ENCODE data around the gene AP3S2.
"Not testable (repeated sequence)": the region's sequence is repeated elsewhere in the genome, so short reads cannot be mapped to it uniquely, and the experiment has no call there.

Gene AP3S2

DNA sequence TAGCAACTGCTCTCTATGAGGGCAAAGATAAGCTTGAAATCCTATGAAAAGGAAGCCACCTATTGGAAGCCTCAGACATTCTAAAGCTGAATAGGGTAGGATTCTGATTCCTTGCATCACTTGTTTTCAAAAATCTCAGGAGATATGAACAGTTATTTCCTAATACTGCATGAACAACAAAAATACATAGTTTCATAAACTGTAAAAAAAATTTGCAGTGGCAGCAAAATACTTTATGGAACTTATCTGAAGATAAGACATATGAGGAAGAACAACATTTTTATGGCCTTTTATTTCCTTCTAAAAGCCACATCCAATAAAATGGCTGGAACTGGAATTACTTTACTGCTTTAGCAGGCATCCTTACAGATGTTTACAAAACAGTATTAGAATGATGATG, 29.9 kb downstream of the AP3S2 start:
- DNase-seq = no peak

GRCh38 chr15:89860891-89861290, 32.9 kb downstream of the AP3S2 start:
- no peak for DNase-seq

DNA sequence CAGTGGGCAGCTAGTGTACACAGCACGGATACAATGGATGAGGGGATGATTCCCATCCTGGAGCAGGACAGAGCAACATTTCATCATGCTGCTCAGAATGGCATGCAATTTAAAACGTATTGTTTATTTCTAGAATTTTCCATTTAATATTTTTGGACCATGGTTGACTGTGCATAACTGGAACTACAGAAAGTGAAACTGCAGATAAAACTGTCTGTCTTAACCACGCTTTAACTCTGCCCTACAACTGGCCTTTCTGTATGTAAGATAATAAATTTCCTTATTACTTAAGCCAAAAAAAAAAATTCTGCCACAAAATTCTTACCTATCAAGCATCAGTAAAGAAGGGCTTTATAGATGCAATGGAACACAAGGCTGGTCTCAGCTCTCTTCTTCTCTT, 33.4 kb downstream of the AP3S2 start:
- no peak for DNase-seq

DNA sequence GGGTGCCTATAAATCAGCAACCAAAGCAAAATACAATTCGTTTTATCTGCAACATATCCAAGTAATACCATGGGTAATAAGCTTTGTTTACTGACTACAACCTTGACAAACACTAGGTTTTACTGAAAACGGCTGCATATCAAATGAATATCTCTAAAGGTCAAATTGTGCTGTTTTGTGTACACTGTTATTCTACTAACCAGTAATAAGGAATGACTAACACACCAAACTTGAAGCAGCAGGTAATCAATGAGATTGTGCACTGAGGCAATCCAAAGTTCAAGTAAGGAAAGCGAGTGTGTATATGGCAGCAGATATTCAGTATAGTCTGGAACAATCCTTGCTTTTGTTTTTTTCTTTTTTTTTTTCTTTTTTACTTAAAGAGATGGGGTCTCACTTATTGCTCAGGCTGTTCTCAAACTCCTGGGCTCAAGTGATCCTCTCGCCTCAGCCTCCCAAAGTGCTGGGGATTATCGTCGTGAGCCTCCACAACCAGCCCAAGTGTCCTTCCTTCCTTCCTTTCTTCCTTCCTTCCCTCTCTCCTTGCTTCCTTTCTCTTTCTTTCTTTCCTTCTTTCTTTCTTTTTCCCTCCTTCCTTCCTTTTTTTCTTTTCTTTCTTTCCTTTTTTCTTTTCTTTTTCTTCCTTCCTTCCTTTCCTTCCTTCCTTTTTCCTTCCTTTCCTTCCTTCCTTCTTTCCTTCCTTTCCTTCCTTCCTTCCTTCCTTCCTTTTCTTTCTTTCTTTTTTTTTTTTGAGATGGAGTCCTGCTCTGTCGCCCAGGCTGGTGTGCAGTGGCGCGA, 34.9 kb downstream of the AP3S2 start:
- no peak for DNase-seq

DNA sequence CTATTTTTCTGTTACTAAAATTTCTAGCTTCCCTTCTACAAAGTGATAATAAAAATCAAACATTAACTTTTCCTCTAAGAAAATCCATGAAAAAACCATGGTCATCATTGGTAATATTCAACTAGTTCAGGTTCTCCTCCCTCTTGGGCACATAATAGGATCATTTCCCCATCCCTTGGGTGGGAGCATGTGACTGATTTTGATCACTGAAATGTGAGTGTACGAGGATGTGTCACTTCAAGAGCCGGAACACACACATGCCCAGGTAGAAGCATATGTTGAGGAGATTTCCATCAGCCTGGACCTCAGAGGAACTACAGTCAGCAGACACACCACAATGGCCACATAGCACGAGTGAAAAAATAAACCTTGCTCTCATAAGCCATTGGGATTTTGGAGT, 36.1 kb downstream of the AP3S2 start:
- no peak for DNase-seq

DNA sequence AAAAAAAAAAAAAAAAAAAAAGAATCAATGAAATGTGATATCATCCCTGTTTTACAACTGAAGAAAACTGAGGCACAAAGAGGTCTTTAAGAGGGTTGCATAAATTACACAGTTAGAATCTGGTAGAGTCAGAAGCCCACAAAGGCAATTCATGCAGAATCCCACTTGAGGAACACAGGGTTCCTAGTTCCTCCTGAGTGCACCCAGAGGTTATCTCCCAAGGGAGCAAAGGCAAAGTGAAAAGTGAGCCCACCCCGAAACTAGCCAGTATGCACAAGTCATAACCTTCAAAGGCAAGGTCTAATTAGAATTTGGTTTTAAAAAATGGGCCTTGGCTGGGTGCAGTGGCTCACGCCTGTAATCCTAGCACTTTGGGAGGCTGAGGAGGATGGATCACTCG, 37.8 kb downstream of the AP3S2 start:
- DNase-seq = no peak

- not testable (repeated sequence) for DNase-seq
Observed at GRCh38 chr15:89854863-89855262, 38.9 kb downstream of the AP3S2 start.

DNA sequence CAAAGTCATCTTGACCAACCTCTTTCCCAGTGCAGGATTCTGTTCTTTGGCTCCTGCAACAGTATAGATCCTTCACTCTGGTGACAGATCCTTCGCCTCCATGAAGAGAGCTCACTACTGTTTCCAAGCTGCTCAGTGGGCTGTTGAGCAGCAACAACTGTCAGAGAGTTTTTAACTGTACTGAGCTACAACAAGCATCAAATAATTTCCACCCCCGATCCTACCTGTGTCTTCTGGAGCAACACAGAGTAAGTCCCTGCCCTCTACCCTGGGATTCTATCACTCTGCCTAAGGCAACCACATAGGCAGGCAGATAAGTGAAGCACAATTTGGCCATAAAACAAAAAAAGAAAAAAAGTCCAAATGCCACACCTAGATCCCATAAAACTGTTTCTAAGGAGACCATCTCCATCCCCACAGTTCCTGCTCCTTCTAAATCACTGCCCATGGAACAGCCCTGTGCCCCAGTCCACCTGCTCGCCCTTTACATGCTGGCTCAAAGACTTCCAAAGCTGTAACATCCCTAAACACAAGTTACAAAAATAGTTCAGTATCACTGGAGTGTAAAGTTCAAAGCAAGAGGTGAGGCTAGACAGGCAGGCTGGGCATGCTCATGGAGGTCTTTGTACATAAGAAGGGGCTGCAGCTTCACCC, 41.3 kb downstream of the AP3S2 start:
- DNase-seq = no peak

- no peak for DNase-seq
Observed at GRCh38 chr15:89851673-89852341, 42.0 kb downstream of the AP3S2 start.

DNA sequence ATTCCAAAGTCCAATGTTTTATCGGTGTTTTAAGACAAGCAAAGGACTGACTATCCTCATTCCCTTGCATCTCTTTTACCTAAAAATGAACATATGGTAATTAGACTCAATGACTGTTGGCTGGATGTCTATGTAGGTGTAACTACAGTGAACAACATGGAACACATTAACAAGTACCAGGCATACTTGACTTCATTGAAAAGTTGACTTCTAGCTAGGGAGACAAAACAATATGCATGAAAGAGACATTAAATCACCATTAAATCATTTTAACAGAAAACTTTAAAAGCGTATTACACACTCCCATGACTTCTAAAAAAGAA, 44.9 kb downstream of the AP3S2 start:
- DNase-seq = no peak

- DNase-seq = no peak
Observed at GRCh38 chr15:89847101-89847500, 46.7 kb downstream of the AP3S2 start.

DNA sequence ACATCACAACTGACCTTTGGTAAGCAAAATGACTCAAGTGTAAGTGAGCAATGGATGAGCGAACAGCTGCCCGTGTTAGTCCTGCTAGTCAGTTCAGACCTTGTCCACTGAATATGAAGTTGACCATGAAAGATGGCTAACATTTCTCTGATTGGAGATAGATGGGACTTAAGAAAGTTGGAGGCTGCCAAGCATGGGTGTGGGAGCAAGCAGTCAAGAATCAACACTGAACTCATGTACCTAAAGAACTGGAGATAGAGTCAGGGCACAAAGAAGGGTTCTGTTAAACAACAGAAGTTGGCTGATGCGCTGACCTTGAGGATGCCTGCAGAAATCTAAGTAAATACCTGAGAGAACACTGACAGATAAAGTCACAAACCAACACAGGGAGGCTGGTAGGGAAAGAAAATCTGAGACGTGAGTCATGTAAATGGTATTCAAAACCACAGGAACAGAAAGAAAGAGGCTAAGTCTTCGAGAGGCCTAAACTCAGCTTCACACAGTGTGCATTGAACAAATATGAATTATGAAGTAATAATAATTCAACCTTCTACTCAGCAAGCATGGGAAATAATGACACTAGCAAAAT, 48.4 kb downstream of the AP3S2 start:
- no peak for DNase-seq

- no peak for DNase-seq
Observed at GRCh38 chr15:89841962-89842361, 51.8 kb downstream of the AP3S2 start.

DNA sequence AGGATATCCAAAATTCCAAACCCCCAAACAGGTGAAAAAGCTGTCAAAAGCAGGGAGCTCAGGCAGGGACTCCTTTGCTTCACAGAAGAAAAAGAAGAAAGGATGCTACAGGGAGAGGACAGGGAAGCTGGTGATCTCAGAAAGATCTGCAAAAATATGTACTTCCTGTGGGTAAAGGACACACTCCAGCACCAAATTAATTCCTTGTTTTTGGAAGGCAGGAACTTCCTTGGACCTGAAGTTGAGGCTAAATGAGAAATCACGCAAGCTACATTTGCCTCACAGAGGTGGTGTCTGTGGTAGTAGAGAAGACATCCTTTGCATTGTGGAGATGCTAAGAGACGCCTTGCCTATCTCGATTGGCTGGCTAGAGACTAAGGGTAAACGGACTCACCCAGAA, 52.5 kb downstream of the AP3S2 start:
- DNase-seq = no peak

DNA sequence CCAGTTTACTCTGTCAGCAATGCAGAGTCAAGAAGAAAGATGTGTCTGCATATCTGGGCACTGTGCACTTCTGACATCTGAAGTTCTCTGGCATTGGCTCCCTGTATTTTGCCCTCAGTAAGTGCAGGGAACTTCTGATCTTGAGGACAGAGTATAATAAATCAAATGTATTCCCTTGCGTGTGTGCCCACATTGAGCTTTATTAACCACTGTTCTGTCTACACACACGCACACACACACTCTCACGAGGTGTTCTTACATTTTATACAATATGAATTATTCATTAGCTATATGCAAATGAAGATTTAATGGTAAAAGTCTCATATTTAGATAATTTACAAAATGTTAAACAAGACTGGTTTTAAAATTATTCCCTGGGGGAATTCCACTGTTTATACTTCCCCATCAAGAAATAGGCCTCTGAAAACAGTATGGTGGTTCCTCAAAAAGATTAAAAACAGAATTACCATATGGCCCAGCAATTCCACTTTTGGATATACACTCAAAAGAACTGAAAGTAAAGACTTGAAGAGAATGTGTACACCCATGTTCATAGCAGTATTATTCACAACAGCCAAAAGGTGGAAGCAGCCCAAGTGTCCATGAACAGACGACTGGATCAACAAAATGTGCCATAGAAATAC, 54.5 kb downstream of the AP3S2 start:
- no peak for DNase-seq

- no peak for DNase-seq
Observed at GRCh38 chr15:89837830-89838178, 56.0 kb downstream of the AP3S2 start.

- no peak for DNase-seq
Observed at GRCh38 chr15:89837134-89837829, 56.5 kb downstream of the AP3S2 start.

GRCh38 chr15:89836267-89837133, 57.3 kb downstream of the AP3S2 start:
- DNase-seq = no peak

GRCh38 chr15:89835176-89835564, 58.6 kb downstream of the AP3S2 start:
- no peak for DNase-seq

GRCh38 chr15:89834465-89835175, 59.2 kb downstream of the AP3S2 start:
- not testable (repeated sequence) for DNase-seq

GRCh38 chr15:89833966-89834365, 59.8 kb downstream of the AP3S2 start:
- no peak for DNase-seq

All from NCI-H2029 treated with DMSO at 0.1 percent for 48 hours (cell line).